H1 (cell line): ENCODE results near the gene DDOST. TPM values are rescaled to one million over a fixed set of nuclear protein-coding genes. Genes with fewer than 3 reads are reported as not detected.

Experiments
- ATF3 ChIP-seq: IDR thresholded peaks from 2 replicates; pipeline ENCODE4 v1.6.1; 2011; ENCODE audit warnings: low read depth, mild to moderate bottlenecking, low read length; ENCODE audit not compliant: insufficient read depth
- JUN ChIP-seq: IDR thresholded peaks from 2 replicates; pipeline ENCODE4 v1.6.1; 2011; ENCODE audit warnings: low read depth, mild to moderate bottlenecking, improper control_type of control experiment, low read length
- POLR2A ChIP-seq, 2 experiments: IDR thresholded peaks; 1 replicate in 1 of 2; 2 replicates in 1 of 2; pipeline ENCODE4 v1.6.1; 2011; ENCODE audit warnings: low read depth in 2 of 2, low read length in 2 of 2, mild to moderate bottlenecking in 2 of 2; ENCODE audit errors: control extremely low read depth in 1 of 2
- POU5F1 ChIP-seq: IDR thresholded peaks from 2 replicates; pipeline ENCODE4 v1.6.1; 2011; ENCODE audit warnings: low read depth, mild to moderate bottlenecking, low read length, moderate library complexity
- TAF1 ChIP-seq: IDR thresholded peaks from 2 replicates; pipeline ENCODE4 v1.6.1; 2011; ENCODE audit warnings: mild to moderate bottlenecking, low read depth, low read length
- polyA plus RNA-seq, 7 experiments: library from polyadenylated mRNA; depleted of rRNA in 3 of 7; stranded (reverse) in 5 of 7; unstranded in 2 of 7; fragments of >200 nt in 5 of 7; fragments of 200-250 nt in 2 of 7; gene quantifications; 1 replicate in 5 of 7; 2 replicates in 1 of 7; 4 replicates in 1 of 7; pipeline versions ENCODE4 v1.2.1 to v1.2.3, GENCODE V29; 2011 to 2013; ENCODE audit warnings: missing spikeins in 2 of 7, mixed read lengths in 2 of 7
- total RNA-seq: library from RNA; stranded (reverse); fragmentation: NEBNext Ultra II Directional; extraction: Animal tissue kit (Norgen Biotek cat#: 25700); gene quantifications from 2 replicates; pipeline ENCODE4 v1.2.1, GENCODE V29; 2021
- TF ChIP-seq, protein P1 (sequence below): fragments of 300-600 bp; sonication (generic); IDR thresholded peaks from 2 replicates; pipeline ENCODE4 v1.7.1; 2012; ENCODE audit warnings: low read length, moderate library complexity, mild to moderate bottlenecking, inconsistent platforms; ENCODE audit not compliant: insufficient replicate concordance
- TF ChIP-seq, protein P2 (sequence below): IDR thresholded peaks from 2 replicates; pipeline ENCODE4 v1.6.1; 2012; ENCODE audit warnings: inconsistent platforms

DDOST gene
- total and polyA plus RNA-seq, 2 of the 8 experiments (the other 6 are each of a cell fraction or from before 2014, with no cell fraction given) = 253 to 336 TPM

GRCh38 chr1:20708057-20708456, 46.9 kb upstream of the DDOST start (continued):
- TF ChIP-seq, protein P1, sequence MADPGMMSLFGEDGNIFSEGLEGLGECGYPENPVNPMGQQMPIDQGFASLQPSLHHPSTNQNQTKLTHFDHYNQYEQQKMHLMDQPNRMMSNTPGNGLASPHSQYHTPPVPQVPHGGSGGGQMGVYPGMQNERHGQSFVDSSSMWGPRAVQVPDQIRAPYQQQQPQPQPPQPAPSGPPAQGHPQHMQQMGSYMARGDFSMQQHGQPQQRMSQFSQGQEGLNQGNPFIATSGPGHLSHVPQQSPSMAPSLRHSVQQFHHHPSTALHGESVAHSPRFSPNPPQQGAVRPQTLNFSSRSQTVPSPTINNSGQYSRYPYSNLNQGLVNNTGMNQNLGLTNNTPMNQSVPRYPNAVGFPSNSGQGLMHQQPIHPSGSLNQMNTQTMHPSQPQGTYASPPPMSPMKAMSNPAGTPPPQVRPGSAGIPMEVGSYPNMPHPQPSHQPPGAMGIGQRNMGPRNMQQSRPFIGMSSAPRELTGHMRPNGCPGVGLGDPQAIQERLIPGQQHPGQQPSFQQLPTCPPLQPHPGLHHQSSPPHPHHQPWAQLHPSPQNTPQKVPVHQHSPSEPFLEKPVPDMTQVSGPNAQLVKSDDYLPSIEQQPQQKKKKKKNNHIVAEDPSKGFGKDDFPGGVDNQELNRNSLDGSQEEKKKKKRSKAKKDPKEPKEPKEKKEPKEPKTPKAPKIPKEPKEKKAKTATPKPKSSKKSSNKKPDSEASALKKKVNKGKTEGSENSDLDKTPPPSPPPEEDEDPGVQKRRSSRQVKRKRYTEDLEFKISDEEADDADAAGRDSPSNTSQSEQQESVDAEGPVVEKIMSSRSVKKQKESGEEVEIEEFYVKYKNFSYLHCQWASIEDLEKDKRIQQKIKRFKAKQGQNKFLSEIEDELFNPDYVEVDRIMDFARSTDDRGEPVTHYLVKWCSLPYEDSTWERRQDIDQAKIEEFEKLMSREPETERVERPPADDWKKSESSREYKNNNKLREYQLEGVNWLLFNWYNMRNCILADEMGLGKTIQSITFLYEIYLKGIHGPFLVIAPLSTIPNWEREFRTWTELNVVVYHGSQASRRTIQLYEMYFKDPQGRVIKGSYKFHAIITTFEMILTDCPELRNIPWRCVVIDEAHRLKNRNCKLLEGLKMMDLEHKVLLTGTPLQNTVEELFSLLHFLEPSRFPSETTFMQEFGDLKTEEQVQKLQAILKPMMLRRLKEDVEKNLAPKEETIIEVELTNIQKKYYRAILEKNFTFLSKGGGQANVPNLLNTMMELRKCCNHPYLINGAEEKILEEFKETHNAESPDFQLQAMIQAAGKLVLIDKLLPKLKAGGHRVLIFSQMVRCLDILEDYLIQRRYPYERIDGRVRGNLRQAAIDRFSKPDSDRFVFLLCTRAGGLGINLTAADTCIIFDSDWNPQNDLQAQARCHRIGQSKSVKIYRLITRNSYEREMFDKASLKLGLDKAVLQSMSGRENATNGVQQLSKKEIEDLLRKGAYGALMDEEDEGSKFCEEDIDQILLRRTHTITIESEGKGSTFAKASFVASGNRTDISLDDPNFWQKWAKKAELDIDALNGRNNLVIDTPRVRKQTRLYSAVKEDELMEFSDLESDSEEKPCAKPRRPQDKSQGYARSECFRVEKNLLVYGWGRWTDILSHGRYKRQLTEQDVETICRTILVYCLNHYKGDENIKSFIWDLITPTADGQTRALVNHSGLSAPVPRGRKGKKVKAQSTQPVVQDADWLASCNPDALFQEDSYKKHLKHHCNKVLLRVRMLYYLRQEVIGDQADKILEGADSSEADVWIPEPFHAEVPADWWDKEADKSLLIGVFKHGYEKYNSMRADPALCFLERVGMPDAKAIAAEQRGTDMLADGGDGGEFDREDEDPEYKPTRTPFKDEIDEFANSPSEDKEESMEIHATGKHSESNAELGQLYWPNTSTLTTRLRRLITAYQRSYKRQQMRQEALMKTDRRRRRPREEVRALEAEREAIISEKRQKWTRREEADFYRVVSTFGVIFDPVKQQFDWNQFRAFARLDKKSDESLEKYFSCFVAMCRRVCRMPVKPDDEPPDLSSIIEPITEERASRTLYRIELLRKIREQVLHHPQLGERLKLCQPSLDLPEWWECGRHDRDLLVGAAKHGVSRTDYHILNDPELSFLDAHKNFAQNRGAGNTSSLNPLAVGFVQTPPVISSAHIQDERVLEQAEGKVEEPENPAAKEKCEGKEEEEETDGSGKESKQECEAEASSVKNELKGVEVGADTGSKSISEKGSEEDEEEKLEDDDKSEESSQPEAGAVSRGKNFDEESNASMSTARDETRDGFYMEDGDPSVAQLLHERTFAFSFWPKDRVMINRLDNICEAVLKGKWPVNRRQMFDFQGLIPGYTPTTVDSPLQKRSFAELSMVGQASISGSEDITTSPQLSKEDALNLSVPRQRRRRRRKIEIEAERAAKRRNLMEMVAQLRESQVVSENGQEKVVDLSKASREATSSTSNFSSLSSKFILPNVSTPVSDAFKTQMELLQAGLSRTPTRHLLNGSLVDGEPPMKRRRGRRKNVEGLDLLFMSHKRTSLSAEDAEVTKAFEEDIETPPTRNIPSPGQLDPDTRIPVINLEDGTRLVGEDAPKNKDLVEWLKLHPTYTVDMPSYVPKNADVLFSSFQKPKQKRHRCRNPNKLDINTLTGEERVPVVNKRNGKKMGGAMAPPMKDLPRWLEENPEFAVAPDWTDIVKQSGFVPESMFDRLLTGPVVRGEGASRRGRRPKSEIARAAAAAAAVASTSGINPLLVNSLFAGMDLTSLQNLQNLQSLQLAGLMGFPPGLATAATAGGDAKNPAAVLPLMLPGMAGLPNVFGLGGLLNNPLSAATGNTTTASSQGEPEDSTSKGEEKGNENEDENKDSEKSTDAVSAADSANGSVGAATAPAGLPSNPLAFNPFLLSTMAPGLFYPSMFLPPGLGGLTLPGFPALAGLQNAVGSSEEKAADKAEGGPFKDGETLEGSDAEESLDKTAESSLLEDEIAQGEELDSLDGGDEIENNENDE = no peak
- TF ChIP-seq JUN = no peak
- no peak for TF ChIP-seq TAF1
- no peak for TF ChIP-seq POU5F1
- TF ChIP-seq ATF3 = no peak
- no peak for TF ChIP-seq POLR2A (IDR thresholded peaks at IDR 0.05; ENCODE audit: control extremely low read depth in 1 of 2, low read depth in 2 of 2, low read length in 2 of 2)
- TF ChIP-seq, protein P2, sequence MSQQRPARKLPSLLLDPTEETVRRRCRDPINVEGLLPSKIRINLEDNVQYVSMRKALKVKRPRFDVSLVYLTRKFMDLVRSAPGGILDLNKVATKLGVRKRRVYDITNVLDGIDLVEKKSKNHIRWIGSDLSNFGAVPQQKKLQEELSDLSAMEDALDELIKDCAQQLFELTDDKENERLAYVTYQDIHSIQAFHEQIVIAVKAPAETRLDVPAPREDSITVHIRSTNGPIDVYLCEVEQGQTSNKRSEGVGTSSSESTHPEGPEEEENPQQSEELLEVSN = no peak
